GM13976 (cell line): ENCODE measurements around the gene INSM1.

Experiments used
- DNase-seq: peaks from one replicate; pipeline ENCODE4 v3.0.0; 2012; ENCODE audit warnings: low spot score
- CTCF ChIP-seq: IDR thresholded peaks from 2 replicates; pipeline ENCODE4 v1.5.1; 2012; ENCODE audit warnings: borderline replicate concordance, mild to moderate bottlenecking; ENCODE audit not compliant: insufficient read depth; ENCODE audit errors: extremely low read depth, missing control alignments, control extremely low read depth
- in situ Hi-C: fragments of 300-500 bp; cut with MboI; formaldehyde crosslinking; loops from one replicate; pipeline ENCODE4 v1.12.0; 2022; ENCODE audit warnings: low sequenced_read_pairs, mixed read lengths, inconsistent platforms; ENCODE audit not compliant: unreplicated experiment

The INSM1 gene

GRCh38 chr20:20329564-20329963 is 38.3 kb upstream of the INSM1 start:
- no peak for TF ChIP-seq CTCF
- in situ Hi-C loops = no loop called here
- no peak for DNase-seq

- TF ChIP-seq CTCF = no peak
- in situ Hi-C loops = no loop called here
- DNase-seq = no peak
Measured at GRCh38 chr20:20331156-20331555, 36.7 kb upstream of the INSM1 start.

GRCh38 chr20:20331817-20332216 is 36.1 kb upstream of the INSM1 start:
- TF ChIP-seq CTCF = no peak
- in situ Hi-C loops = no loop called here
- DNase-seq = no peak

- in situ Hi-C loops = no loop called here
- no peak for DNase-seq
- TF ChIP-seq CTCF = no peak
Measured at GRCh38 chr20:20333866-20334265, 34.0 kb upstream of the INSM1 start.

- in situ Hi-C loops = no loop called here
- peak; percentile 76 for DNase-seq
- no peak for TF ChIP-seq CTCF
Measured at GRCh38 chr20:20334489-20334888, 33.4 kb upstream of the INSM1 start.

- in situ Hi-C loops = no loop called here
- DNase-seq = no peak
- TF ChIP-seq CTCF = no peak
Measured at GRCh38 chr20:20338133-20338730, 29.7 kb upstream of the INSM1 start.
